ENCODE data around the gene DNPEP. TPM values are rescaled to one million over a fixed set of nuclear protein-coding genes. Genes with fewer than 3 reads are reported as not detected.

DNPEP gene
- total and polyA plus RNA-seq, 2 donors (not counting 3 experiments of a cell fraction or from before 2014, with no cell fraction given) = 40.4 to 77.5 TPM

DNA sequence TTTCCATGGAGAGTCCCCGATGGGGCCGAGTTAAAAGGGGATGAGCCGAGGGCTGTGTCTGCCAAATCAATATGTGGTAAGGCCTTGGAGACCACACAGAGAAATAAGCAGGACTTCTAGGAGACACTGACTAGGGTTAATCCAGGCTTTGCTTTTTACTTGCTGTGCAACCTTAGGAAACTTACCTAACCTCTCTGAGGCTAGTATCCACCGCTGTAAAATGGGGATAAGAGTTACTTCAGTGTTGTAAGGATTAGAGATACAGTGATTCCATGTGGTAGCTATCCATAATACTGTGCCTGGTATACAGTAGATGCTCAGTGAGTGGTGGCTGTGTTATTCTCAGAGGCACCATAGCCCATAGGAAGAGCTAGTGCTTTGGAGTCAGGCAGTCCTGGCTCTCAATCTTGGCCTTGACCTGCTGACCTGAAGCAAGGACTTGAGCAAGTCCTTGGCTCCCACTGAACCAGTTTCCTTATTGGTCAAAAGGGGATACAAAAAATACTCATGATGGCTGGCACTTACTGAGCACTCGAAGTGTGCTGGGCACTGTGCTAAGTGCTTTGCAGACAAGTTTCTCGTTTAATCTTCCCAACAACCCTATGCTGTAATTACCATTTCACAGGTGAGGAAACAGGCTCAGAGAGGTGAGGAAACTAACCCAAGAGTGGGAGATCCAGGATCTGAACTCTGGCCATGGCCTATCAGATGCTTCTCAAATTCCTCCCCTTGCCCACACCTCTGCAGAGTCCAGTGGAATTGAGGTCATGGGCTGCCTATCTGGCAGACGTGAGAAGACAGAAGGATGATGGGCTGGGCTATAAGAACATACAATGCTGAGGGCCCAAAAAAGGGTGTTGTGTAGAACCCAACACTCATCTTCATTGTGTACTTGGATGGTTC lies 18.5 kb upstream of the DNPEP start:
- ChIA-PET CTCF (interaction anchor here (5.0 kb wide), 1 partner anchor 124 kb away, joined by 29 read pairs; no protein-coding TSS in a partner anchor), POLR2A (no interaction called here)
- no peaks in the 10 kb centered on the region for H3K36me3 ChIP-seq (ENCODE audit: control insufficient read depth in 2 of 2, extremely low read depth in 1 of 2, insufficient read depth in 2 of 2, low read length in 2 of 2)

More for the DNA sequence above, 18.5 kb upstream of the DNPEP start:
- DNase-seq (ENCODE audit: low read depth, low spot score) = no peak
- no TSS peak for BruUV-seq (replicated peaks)
- no peak overlapping the region for H3K9ac ChIP-seq (replicated peaks; ENCODE audit: extremely low read depth, insufficient read depth, low read length)
- dilution Hi-C loops (cut with MboI; ENCODE audit: extremely low pct_ligation_motif_present, low sequenced_read_pairs) = no loop called here
- TF ChIP-seq EZH2 (IDR thresholded peaks at IDR 0.05; ENCODE audit: borderline replicate concordance, low read depth, low read length, severe bottlenecking) (no peak), MYC (IDR thresholded peaks at IDR 0.05; ENCODE audit: low read depth, low read length) (no peak), FOS (IDR thresholded peaks at IDR 0.05; ENCODE audit: borderline replicate concordance, insufficient read depth, low read length) (no peak), POLR2AphosphoS5 (IDR thresholded peaks at IDR 0.05; ENCODE audit: insufficient read depth, low read depth, low read length) (no peak), JUN (IDR thresholded peaks at IDR 0.05; ENCODE audit: borderline replicate concordance, insufficient read depth, insufficient read length, low read depth) (no peak), GATA2 (IDR thresholded peaks at IDR 0.05; ENCODE audit: insufficient read depth, insufficient read length, low read depth, low read length) (no peak), POLR2A (IDR thresholded peaks at IDR 0.05; ENCODE audit: low read depth, low read length) (no peak)
- TF ChIP-seq, protein P1, sequence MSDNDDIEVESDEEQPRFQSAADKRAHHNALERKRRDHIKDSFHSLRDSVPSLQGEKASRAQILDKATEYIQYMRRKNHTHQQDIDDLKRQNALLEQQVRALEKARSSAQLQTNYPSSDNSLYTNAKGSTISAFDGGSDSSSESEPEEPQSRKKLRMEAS (IDR thresholded peaks at IDR 0.05; ENCODE audit: insufficient read depth, insufficient read length) = no peak
- TF ChIP-seq, protein P2, sequence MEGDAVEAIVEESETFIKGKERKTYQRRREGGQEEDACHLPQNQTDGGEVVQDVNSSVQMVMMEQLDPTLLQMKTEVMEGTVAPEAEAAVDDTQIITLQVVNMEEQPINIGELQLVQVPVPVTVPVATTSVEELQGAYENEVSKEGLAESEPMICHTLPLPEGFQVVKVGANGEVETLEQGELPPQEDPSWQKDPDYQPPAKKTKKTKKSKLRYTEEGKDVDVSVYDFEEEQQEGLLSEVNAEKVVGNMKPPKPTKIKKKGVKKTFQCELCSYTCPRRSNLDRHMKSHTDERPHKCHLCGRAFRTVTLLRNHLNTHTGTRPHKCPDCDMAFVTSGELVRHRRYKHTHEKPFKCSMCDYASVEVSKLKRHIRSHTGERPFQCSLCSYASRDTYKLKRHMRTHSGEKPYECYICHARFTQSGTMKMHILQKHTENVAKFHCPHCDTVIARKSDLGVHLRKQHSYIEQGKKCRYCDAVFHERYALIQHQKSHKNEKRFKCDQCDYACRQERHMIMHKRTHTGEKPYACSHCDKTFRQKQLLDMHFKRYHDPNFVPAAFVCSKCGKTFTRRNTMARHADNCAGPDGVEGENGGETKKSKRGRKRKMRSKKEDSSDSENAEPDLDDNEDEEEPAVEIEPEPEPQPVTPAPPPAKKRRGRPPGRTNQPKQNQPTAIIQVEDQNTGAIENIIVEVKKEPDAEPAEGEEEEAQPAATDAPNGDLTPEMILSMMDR (IDR thresholded peaks at IDR 0.05; ENCODE audit: extremely low read depth in 1 of 2, insufficient read depth in 1 of 2, low read depth in 1 of 2, low read length in 2 of 2) = no peak
- FAIRE-seq = no peak
- no peaks in the 10 kb centered on the region for H4K20me1 ChIP-seq (replicated peaks; ENCODE audit: control insufficient read depth, extremely low read depth, insufficient read depth, low read length)
- no peaks in the 10 kb centered on the region for H3K27me3 ChIP-seq (ENCODE audit: control insufficient read depth in 2 of 2, insufficient read depth in 2 of 2, low read length in 2 of 2)
- no peak overlapping the region for H3K4me3 ChIP-seq (replicated peaks in 1 of 3; ENCODE audit: insufficient read depth in 1 of 3, low read depth in 1 of 3, low read length in 3 of 3)
- intact Hi-C loops (cut with micrococcal nuclease) = no loop called here
- no peak overlapping the region for H2AFZ ChIP-seq (ENCODE audit: low read depth, low read length)
- H3K4me2 ChIP-seq (ENCODE audit: insufficient read depth, low read length) = no peak overlapping the region
- H3K9me1 ChIP-seq (replicated peaks; ENCODE audit: control insufficient read depth, extremely low read depth, insufficient read depth, low read length) = no peaks in the 10 kb centered on the region
- peaks cover 2% of the 10 kb centered on the region for H3K4me1 ChIP-seq (ENCODE audit: control insufficient read depth, extremely low read depth, insufficient read depth, low read length)
- no peaks in the 10 kb centered on the region for H3K9me3 ChIP-seq (replicated peaks; ENCODE audit: control insufficient read depth, insufficient read depth, low read length)
- no peaks in the 10 kb centered on the region for H3K79me2 ChIP-seq (ENCODE audit: control insufficient read depth, insufficient read depth, low read length)
- no peak overlapping the region for H3K27ac ChIP-seq (ENCODE audit: insufficient read depth, low read depth, low read length)
